H1 (cell line): ENCODE results near the gene TECR. TPM values are rescaled to one million over a fixed set of nuclear protein-coding genes. Genes with fewer than 3 reads are reported as not detected.
A peak's percentile ranks its signal among the peaks of the same experiment; 100 is the strongest.

Experiments
- CTCF ChIA-PET: fragments of 300-600 bp; sonication (Branson Sonifier 250); formaldehyde crosslinking; loops from one replicate; lab custom pipeline; 2021; ENCODE audit not compliant: partially characterized antibody; lab: Charles Lee
- POLR2A ChIA-PET: fragments of 300-600 bp; sonication (Branson Sonifier 250); formaldehyde crosslinking; loops from one replicate; lab custom pipeline; 2021; ENCODE audit warnings: inconsistent platforms; ENCODE audit not compliant: partially characterized antibody; lab: Charles Lee
- DNase-seq, 2 experiments: peaks; one replicate each; pipeline versions ENCODE4 v3.0.0 to v3.0.0-alpha.2; 2010 to 2022; ENCODE audit warnings: low spot score in 2 of 2, low read depth in 1 of 2, mixed read lengths in 1 of 2
- FAIRE-seq: peaks from 2 replicates; lab custom pipeline; 2011; peaks lifted over from hg19 to GRCh38; lab: Jason Lieb, UNC
- H2AFZ ChIP-seq: 2 replicates; pipeline ENCODE4 v1.8.1; 2012; ENCODE audit warnings: low read length, inconsistent platforms
- H2AK5ac ChIP-seq: 2 replicates; pipeline ENCODE4 v1.6.1; 2013; ENCODE audit warnings: low read depth, low read length
- H2BK120ac ChIP-seq: replicated peaks from 2 replicates; pipeline ENCODE3; 2013; ENCODE audit warnings: low read depth, low read length, inconsistent platforms
- H2BK12ac ChIP-seq: 2 replicates; pipeline ENCODE4 v1.6.1; 2013; ENCODE audit warnings: low read depth, low read length
- H2BK15ac ChIP-seq: 2 replicates; pipeline ENCODE4 v1.6.1; 2013; ENCODE audit warnings: low read length
- H2BK20ac ChIP-seq: 2 replicates; pipeline ENCODE4 v1.6.1; 2013; ENCODE audit warnings: low read length
- H2BK5ac ChIP-seq: 2 replicates; pipeline ENCODE4 v1.6.1; 2013; ENCODE audit warnings: low read depth, low read length
- H3K14ac ChIP-seq: 2 replicates; pipeline ENCODE4 v1.6.1; 2013; ENCODE audit warnings: inconsistent platforms; ENCODE audit not compliant: insufficient read length
- H3K18ac ChIP-seq: 2 replicates; pipeline ENCODE4 v1.6.1; 2013; ENCODE audit warnings: low read length; ENCODE audit errors: extremely low read depth
- H3K23ac ChIP-seq: 2 replicates; pipeline ENCODE4 v1.6.1; 2013; ENCODE audit warnings: inconsistent platforms; ENCODE audit not compliant: insufficient read length
- H3K23me2 ChIP-seq: 2 replicates; pipeline ENCODE4 v1.6.1; 2013; ENCODE audit warnings: low read depth, low read length
- H3K27ac ChIP-seq: 2 replicates; pipeline ENCODE4 v1.6.1; 2011; ENCODE audit warnings: low read depth, low read length, inconsistent platforms
- H3K27me3 ChIP-seq, 4 experiments: replicated peaks in 1 of 4; 1 replicate in 1 of 4; 2 replicates in 3 of 4; pipeline versions ENCODE4 v1.6.1 to v1.8.1; 2011 to 2013; ENCODE audit warnings: low read length in 3 of 4, mild to moderate bottlenecking in 3 of 4, inconsistent platforms in 2 of 4, mixed read lengths in 2 of 4, moderate library complexity in 1 of 4; ENCODE audit not compliant: control insufficient read depth in 3 of 4, insufficient read depth in 3 of 4; ENCODE audit errors: extremely low read depth in 1 of 4
- H3K36me3 ChIP-seq, 4 experiments: 2 replicates each; pipeline versions ENCODE4 v1.6.1 to v1.8.1; 2011 to 2013; ENCODE audit warnings: mild to moderate bottlenecking in 4 of 4, low read length in 3 of 4, moderate library complexity in 2 of 4, control low read depth in 1 of 4, inconsistent platforms in 1 of 4; ENCODE audit not compliant: insufficient read depth in 4 of 4, control insufficient read depth in 2 of 4
- H3K4ac ChIP-seq: replicated peaks from 2 replicates; pipeline ENCODE3; 2013; ENCODE audit warnings: low read length, low read depth, mixed read lengths, inconsistent platforms; ENCODE audit not compliant: insufficient read length
- H3K4me1 ChIP-seq, 4 experiments: replicated peaks in 1 of 4; 1 replicate in 1 of 4; 2 replicates in 3 of 4; pipeline versions ENCODE4 v1.6.1 to v1.8.1; 2011 to 2013; ENCODE audit warnings: low read length in 3 of 4, inconsistent platforms in 2 of 4, mixed read lengths in 1 of 4; ENCODE audit not compliant: insufficient read depth in 4 of 4, control insufficient read depth in 3 of 4
- H3K4me2 ChIP-seq, 2 experiments: 2 replicates each; pipeline versions ENCODE4 v1.6.1 to v1.8.1; 2011 to 2013; ENCODE audit warnings: low read depth in 2 of 2, low read length in 2 of 2, control low read depth in 1 of 2, inconsistent platforms in 1 of 2, mild to moderate bottlenecking in 1 of 2; ENCODE audit not compliant: insufficient read depth in 1 of 2
- H3K4me3 ChIP-seq, 4 experiments: fragments of 200-600, 300-600 bp in 1 of 4; sonication (generic), shearing (Covaris generic), sonication (Bioruptor Twin) in 1 of 4; 2 replicates each; pipeline versions ENCODE4 v1.5.1 to v1.8.1; 2011 to 2016; ENCODE audit warnings: low read length in 4 of 4, low read depth in 3 of 4, control low read depth in 2 of 4, inconsistent platforms in 2 of 4, mild to moderate bottlenecking in 2 of 4, mixed read lengths in 1 of 4, moderate library complexity in 1 of 4; ENCODE audit not compliant: insufficient read depth in 2 of 4; ENCODE audit errors: extremely low read depth in 1 of 4
- H3K56ac ChIP-seq: replicated peaks from 2 replicates; pipeline ENCODE3; 2013; ENCODE audit warnings: low read depth, mild to moderate bottlenecking, mixed read lengths, low read length, inconsistent platforms; ENCODE audit not compliant: insufficient read length
- H3K79me1 ChIP-seq: 2 replicates; pipeline ENCODE4 v1.6.1; 2013; ENCODE audit warnings: low read depth, low read length, control low read depth
- H3K79me2 ChIP-seq, 2 experiments: 2 replicates each; pipeline versions ENCODE4 v1.6.1 to v1.8.1; 2012 to 2013; ENCODE audit warnings: low read length in 2 of 2, mild to moderate bottlenecking in 2 of 2, inconsistent platforms in 1 of 2; ENCODE audit not compliant: insufficient read depth in 2 of 2, control insufficient read depth in 1 of 2
- H3K9ac ChIP-seq, 4 experiments: replicated peaks in 1 of 4; 1 replicate in 1 of 4; 2 replicates in 3 of 4; pipeline versions ENCODE4 v1.6.1 to v1.8.1; 2011 to 2013; ENCODE audit warnings: low read depth in 3 of 4, low read length in 3 of 4, control low read depth in 2 of 4, mild to moderate bottlenecking in 2 of 4, moderate library complexity in 2 of 4, inconsistent platforms in 1 of 4; ENCODE audit errors: extremely low read depth in 1 of 4
- H3K9me3 ChIP-seq, 2 experiments: 2 replicates each; pipeline versions ENCODE4 v1.6.1 to v1.8.1; 2012 to 2013; ENCODE audit warnings: mild to moderate bottlenecking in 2 of 2, moderate library complexity in 2 of 2, control low read depth in 1 of 2, inconsistent platforms in 1 of 2, low read depth in 1 of 2, low read length in 1 of 2, mixed read lengths in 1 of 2; ENCODE audit not compliant: insufficient read depth in 2 of 2
- H4K20me1 ChIP-seq, 2 experiments: replicated peaks in 1 of 2; 2 replicates each; pipeline versions ENCODE3 to v1.8.1; 2011 to 2013; ENCODE audit warnings: inconsistent platforms in 2 of 2, low read length in 2 of 2, mild to moderate bottlenecking in 1 of 2; ENCODE audit not compliant: insufficient read depth in 2 of 2, control insufficient read depth in 1 of 2
- H4K5ac ChIP-seq: 2 replicates; pipeline ENCODE4 v1.6.1; 2013; ENCODE audit warnings: low read length, low read depth, mixed read lengths, inconsistent platforms; ENCODE audit not compliant: insufficient read length
- H4K8ac ChIP-seq: 2 replicates; pipeline ENCODE4 v1.8.0; 2013; ENCODE audit warnings: mild to moderate bottlenecking, moderate library complexity, low read length, inconsistent platforms; ENCODE audit not compliant: insufficient read depth; ENCODE audit errors: extremely low read depth
- H4K91ac ChIP-seq: replicated peaks from 2 replicates; pipeline ENCODE3; 2013; ENCODE audit warnings: low read length, mixed read lengths, inconsistent platforms; ENCODE audit not compliant: insufficient read length
- EGR1 ChIP-seq: IDR thresholded peaks from 2 replicates; pipeline ENCODE4 v1.6.1; 2011; ENCODE audit warnings: low read depth, low read length, borderline replicate concordance
- KDM1A ChIP-seq: fragments of 200-600, 300-600 bp; sonication (generic); IDR thresholded peaks from 2 replicates; pipeline ENCODE4 v1.7.1; 2016; ENCODE audit warnings: mild to moderate bottlenecking, low read length, borderline replicate concordance
- KDM5A ChIP-seq: fragments of 200-600 bp; IDR thresholded peaks from 2 replicates; pipeline ENCODE4 v1.7.1; 2012; ENCODE audit warnings: mild to moderate bottlenecking, low read length, inconsistent platforms, mixed read lengths
- RFX5 ChIP-seq: IDR thresholded peaks from 2 replicates; pipeline ENCODE4 v1.6.1; 2011; ENCODE audit warnings: low read depth, low read length, improper control_type of control experiment, borderline replicate concordance
- RXRA ChIP-seq: IDR thresholded peaks from 2 replicates; pipeline ENCODE4 v1.6.1; 2011; ENCODE audit warnings: low read depth, mild to moderate bottlenecking, low read length, moderate library complexity; ENCODE audit not compliant: insufficient read depth
- SIX5 ChIP-seq: IDR thresholded peaks from 2 replicates; pipeline ENCODE4 v1.6.1; 2011; ENCODE audit warnings: mild to moderate bottlenecking, low read depth, low read length
- SP2 ChIP-seq: IDR thresholded peaks from 2 replicates; pipeline ENCODE4 v1.6.1; 2012; ENCODE audit warnings: mild to moderate bottlenecking, low read length, inconsistent platforms
- WGBS, 2 experiments: shearing (Covaris generic) in 1 of 2; methylation state at CpG; one replicate each; pipeline versions ENCODE4 v1.1.6 to v1.1.7; 2013 to 2015; ENCODE audit warnings: low lambda C conversion rate in 2 of 2, mixed read lengths in 2 of 2, inconsistent platforms in 1 of 2, low coverage in 1 of 2, missing lambda C conversion rate in 1 of 2; ENCODE audit not compliant: insufficient replicate concordance in 2 of 2, insufficient coverage in 1 of 2, insufficient read length in 1 of 2; ENCODE audit errors: extremely low coverage in 1 of 2, missing lambda C conversion rate in 1 of 2; 5-methylcytosine and 5-hydroxymethylcytosine counted together
- polyA plus RNA-seq, 7 experiments: library from polyadenylated mRNA; depleted of rRNA in 3 of 7; stranded (reverse) in 5 of 7; unstranded in 2 of 7; fragments of >200 nt in 5 of 7; fragments of 200-250 nt in 2 of 7; gene quantifications; 1 replicate in 5 of 7; 2 replicates in 1 of 7; 4 replicates in 1 of 7; pipeline versions ENCODE4 v1.2.1 to v1.2.3, GENCODE V29; 2011 to 2013; ENCODE audit warnings: missing spikeins in 2 of 7, mixed read lengths in 2 of 7
- total RNA-seq: library from RNA; stranded (reverse); fragmentation: NEBNext Ultra II Directional; extraction: Animal tissue kit (Norgen Biotek cat#: 25700); gene quantifications from 2 replicates; pipeline ENCODE4 v1.2.1, GENCODE V29; 2021
- TF ChIP-seq, protein P1 (sequence below): IDR thresholded peaks from 2 replicates; pipeline ENCODE4 v1.6.1; 2012; ENCODE audit warnings: inconsistent platforms
- TF ChIP-seq, protein P2 (sequence below), 3 experiments: IDR thresholded peaks; 1 replicate in 2 of 3; 2 replicates in 1 of 3; pipeline versions ENCODE4 v1.5.1 to v1.6.1; 2011; ENCODE audit warnings: low read length in 3 of 3, mild to moderate bottlenecking in 3 of 3, inconsistent platforms in 2 of 3, low read depth in 1 of 3, moderate library complexity in 1 of 3; ENCODE audit not compliant: insufficient read depth in 1 of 3; ENCODE audit errors: control extremely low read depth in 1 of 3

TECR gene
- total and polyA plus RNA-seq, 2 of the 8 experiments (the other 6 are each of a cell fraction or from before 2014, with no cell fraction given) = 172 to 405 TPM

DNA sequence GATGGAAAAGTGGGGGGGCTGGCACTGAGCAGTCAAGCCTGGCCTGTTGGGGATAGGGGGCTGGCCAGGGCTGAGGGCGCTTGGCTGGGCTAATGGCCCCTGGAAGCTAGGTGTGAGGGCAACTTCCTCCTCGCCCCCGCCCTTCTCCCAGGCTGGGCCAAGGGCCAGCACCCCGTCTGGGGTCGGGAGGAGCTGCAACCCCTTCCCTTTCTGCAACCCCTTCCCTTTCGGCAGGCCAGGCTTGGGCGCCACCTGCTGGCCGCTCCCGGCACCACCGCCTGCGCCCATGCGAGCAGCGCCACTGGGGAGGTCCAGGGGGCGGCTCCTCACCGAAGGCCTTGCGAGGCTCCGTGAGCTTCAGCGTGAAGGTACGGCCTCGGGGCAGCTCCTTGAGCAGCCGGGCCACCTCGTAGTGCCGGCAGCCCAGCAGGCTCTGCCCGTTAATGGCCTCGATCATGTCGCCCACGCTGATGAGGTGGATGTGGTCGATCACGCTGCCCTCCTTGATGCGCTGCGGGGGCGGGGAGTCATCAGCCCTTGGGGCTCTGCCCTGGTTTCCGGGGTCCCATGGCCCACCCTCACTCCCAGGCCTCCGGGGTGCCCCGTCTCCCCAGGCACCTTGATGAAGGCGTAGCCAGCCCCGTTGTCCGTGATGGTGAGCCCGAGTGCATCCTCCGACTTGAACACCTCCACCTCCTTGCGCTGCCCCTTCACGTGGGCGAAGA, 49.3 kb upstream of the TECR start:
- Histone ChIP-seq H3K4me3 (no peak overlapping the region; a peak in 1 of 8 replicates), H3K18ac (no peak overlapping the region), H2BK12ac (no peak overlapping the region), H3K23ac (no peak overlapping the region), H3K4me1 (peaks cover 0 to 21% (median 9%) of the 10 kb centered on the region in 4 experiments; a peak in 6 of 7 replicates), H3K27ac (0 out of 2 replicates have a peak overlapping the region, but pooled peaks have one; percentile 12), H2BK5ac (peak overlapping the region; percentile 60; the same call in 1 of the 2 replicates), H4K91ac (no peak overlapping the region), H2BK20ac (no peak overlapping the region), H3K79me1 (no peaks in the 10 kb centered on the region), H3K4me2 (peak overlapping the region in 1 of 2 experiments; percentile 53; a peak in 1 of 4 replicates), H4K8ac (no peak overlapping the region), H3K9ac (no peak overlapping the region), H2AFZ (no peak overlapping the region), H3K36me3 (peaks cover 5 to 17% (median 10%) of the 10 kb centered on the region in 4 experiments; a peak in 6 of 8 replicates), H3K56ac (no peak overlapping the region), H3K27me3 (no peaks in the 10 kb centered on the region), H3K14ac (no peak overlapping the region), H3K79me2 (no peaks in the 10 kb centered on the region), H2BK120ac (no peak overlapping the region), H2BK15ac (no peak overlapping the region), H3K23me2 (no peaks in the 10 kb centered on the region; the same call in 1 of the 2 replicates), H2AK5ac (no peak overlapping the region), H4K5ac (no peak overlapping the region), H3K9me3 (no peaks in the 10 kb centered on the region), H4K20me1 (peaks cover 0 to 8% of the 10 kb centered on the region in 2 experiments), H3K4ac (no peak overlapping the region)
- CTCF ChIA-PET = interaction anchor here (0.5 to 5.6 kb wide), 33 partner anchors 8 to 419 kb away, joined by 3 to 36 read pairs (median 4); partner anchors contain the start of genes ADGRE2, DNAJB1 and GIPC1
- FAIRE-seq (no peak), DNase-seq (peak in 1 of 2 experiments; percentile 99)
- WGBS, 2 experiments = 56% methylated on average over 42 of the region's 43 CpGs; no CpG with 5 or more reads in 1 of the 2 experiments
- POLR2A ChIA-PET = interaction anchor here (0.6 to 7.0 kb wide), 7 partner anchors 13 to 772 kb away, joined by 3 to 45 read pairs (median 4); partner anchors contain the start of genes C19orf53 and GIPC1
- TF ChIP-seq KDM5A (no peak), KDM1A (no peak), RFX5 (no peak), EGR1 (no peak; the same call in 1 of the 2 replicates), SP2 (no peak), RXRA (no peak), SIX5 (no peak)
- TF ChIP-seq, protein P1, sequence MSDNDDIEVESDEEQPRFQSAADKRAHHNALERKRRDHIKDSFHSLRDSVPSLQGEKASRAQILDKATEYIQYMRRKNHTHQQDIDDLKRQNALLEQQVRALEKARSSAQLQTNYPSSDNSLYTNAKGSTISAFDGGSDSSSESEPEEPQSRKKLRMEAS = peak; percentile 51
- TF ChIP-seq, protein P2, sequence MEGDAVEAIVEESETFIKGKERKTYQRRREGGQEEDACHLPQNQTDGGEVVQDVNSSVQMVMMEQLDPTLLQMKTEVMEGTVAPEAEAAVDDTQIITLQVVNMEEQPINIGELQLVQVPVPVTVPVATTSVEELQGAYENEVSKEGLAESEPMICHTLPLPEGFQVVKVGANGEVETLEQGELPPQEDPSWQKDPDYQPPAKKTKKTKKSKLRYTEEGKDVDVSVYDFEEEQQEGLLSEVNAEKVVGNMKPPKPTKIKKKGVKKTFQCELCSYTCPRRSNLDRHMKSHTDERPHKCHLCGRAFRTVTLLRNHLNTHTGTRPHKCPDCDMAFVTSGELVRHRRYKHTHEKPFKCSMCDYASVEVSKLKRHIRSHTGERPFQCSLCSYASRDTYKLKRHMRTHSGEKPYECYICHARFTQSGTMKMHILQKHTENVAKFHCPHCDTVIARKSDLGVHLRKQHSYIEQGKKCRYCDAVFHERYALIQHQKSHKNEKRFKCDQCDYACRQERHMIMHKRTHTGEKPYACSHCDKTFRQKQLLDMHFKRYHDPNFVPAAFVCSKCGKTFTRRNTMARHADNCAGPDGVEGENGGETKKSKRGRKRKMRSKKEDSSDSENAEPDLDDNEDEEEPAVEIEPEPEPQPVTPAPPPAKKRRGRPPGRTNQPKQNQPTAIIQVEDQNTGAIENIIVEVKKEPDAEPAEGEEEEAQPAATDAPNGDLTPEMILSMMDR (IDR thresholded peaks at IDR 0.05; ENCODE audit: control extremely low read depth in 1 of 3, insufficient read depth in 1 of 3, low read depth in 1 of 3, low read length in 3 of 3) = peak; percentile 95 to 98 (median 98)
